SJCRH30 (cell line): Measurements from ENCODE around the gene CELF1. TPM values are rescaled to one million over a fixed set of nuclear protein-coding genes. Genes with fewer than 3 reads are reported as not detected.
A peak's percentile ranks its signal among the peaks of the same experiment; 100 is the strongest.

ENCODE experiments used
- DNase-seq, 2 experiments: peaks; one replicate each; pipeline ENCODE4 v3.0.0-alpha.2; 2015 to 2020
- H3K27ac ChIP-seq: fragments of 250-450 bp; sonication (Bioruptor Pico); 2 replicates; pipeline ENCODE4 v1.5.1; 2020; ENCODE audit warnings: mild to moderate bottlenecking, moderate library complexity
- H3K27me3 ChIP-seq: fragments of 250-450 bp; sonication (Bioruptor Pico); 2 replicates; pipeline ENCODE4 v1.5.1; 2020; ENCODE audit warnings: mild to moderate bottlenecking, moderate library complexity
- H3K36me3 ChIP-seq: fragments of 250-450 bp; sonication (Bioruptor Pico); 2 replicates; pipeline ENCODE4 v1.5.1; 2020; ENCODE audit warnings: mild to moderate bottlenecking, moderate library complexity
- H3K4me1 ChIP-seq: fragments of 250-450 bp; sonication (Bioruptor Pico); 2 replicates; pipeline ENCODE4 v1.5.1; 2020; ENCODE audit warnings: mild to moderate bottlenecking, moderate library complexity
- H3K4me3 ChIP-seq: fragments of 250-450 bp; sonication (Bioruptor Pico); 2 replicates; pipeline ENCODE4 v1.5.1; 2020; ENCODE audit warnings: mild to moderate bottlenecking, moderate library complexity
- H3K9me3 ChIP-seq: fragments of 250-450 bp; sonication (Bioruptor Pico); replicated peaks from 2 replicates; pipeline ENCODE4 v1.5.1; 2020; ENCODE audit warnings: mild to moderate bottlenecking, moderate library complexity
- total RNA-seq: library from RNA; depleted of rRNA; stranded (reverse); fragments of >200 nt; shearing (Covaris generic); gene quantifications from 2 replicates; pipeline ENCODE4 v1.2.3, GENCODE V29; 2014

Gene CELF1
- total RNA-seq, 1 experiment from 2014 or later = 108 TPM

DNA sequence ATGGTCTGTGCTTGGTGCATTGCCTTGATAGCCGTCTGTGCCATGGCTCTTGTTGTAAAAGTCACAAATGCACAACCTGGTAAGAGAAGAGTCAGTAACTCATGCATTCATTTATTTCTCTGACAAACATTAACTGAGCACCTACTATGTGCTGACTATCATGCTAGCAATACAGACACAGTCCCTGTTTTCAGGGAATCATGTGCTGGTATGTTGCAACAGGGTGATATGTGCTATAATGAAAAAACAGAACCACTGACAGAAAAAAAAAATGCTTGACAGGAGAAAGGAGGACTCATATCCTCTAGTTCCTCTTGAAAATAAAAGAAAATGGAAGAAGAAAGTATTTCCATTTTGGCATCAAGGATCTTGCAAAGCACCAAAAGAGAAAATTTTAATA lies 69.5 kb downstream of the CELF1 start:
- H3K27ac ChIP-seq = no peak overlapping the region
- no peaks in the 10 kb centered on the region for H3K27me3 ChIP-seq
- no peaks in the 10 kb centered on the region for H3K4me1 ChIP-seq
- no peak for DNase-seq
- peaks cover 90% of the 10 kb centered on the region for H3K36me3 ChIP-seq
- H3K9me3 ChIP-seq = no peaks in the 10 kb centered on the region
- no peak overlapping the region for H3K4me3 ChIP-seq

DNA sequence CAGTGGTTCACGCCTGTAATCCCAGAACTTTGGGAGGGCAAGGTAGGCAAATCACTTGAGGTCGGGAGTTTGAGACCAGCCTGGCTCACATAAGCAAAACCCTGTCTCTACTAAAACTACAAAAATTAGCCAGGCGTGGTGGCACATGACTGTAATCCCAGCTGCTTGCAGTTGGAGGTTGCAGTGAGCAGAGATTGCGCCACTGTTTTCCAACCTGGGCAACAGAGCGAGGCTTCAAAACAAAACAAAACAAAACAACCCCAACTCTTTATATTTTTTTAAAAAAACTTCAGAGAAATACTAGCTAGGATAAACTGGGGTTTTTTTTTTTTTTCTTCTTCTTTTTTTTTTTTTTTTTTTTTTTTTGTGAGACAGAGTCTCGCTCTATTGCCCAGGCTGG lies 72.2 kb downstream of the CELF1 start:
- H3K27me3 ChIP-seq = no peaks in the 10 kb centered on the region
- H3K4me1 ChIP-seq = no peaks in the 10 kb centered on the region
- DNase-seq = no peak
- H3K4me3 ChIP-seq = no peak overlapping the region
- peaks cover 90% of the 10 kb centered on the region for H3K36me3 ChIP-seq
- H3K9me3 ChIP-seq = no peaks in the 10 kb centered on the region
- no peak overlapping the region for H3K27ac ChIP-seq

DNA sequence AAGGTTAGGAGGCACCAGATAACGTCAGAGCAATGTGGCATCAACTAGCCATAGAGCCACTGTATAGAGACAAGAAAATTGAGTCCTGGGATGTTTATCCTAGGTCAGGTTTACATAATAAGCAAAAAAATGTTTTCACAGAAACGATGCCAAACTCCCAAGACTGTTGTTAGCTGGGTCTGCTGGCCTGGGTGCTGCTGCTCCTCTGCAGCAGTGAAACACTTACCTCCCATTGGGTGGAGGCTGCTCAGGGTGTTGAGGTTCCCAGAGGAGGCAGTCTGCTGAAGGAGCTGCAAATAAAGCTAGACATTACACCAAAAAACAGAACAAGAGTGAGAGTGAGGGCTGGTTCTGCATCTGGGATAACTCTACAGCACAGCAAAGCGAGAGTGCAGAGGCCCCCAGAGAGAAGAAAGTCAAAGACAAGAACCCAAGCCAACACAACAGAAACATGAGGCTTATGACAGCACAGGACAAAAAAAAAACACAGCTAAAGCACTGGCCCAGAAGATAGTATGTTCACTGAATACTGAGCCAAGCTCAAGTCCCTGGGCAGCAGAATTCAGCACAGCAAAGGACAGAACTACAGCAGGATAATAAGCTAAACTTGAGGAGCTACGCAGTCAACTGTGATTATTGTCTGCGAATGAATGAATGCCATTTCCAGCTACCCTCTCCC lies 74.1 kb downstream of the CELF1 start:
- Histone ChIP-seq H3K9me3 (no peaks in the 10 kb centered on the region), H3K27me3 (no peaks in the 10 kb centered on the region), H3K27ac (no peak overlapping the region), H3K4me3 (no peak overlapping the region), H3K4me1 (no peaks in the 10 kb centered on the region), H3K36me3 (peaks cover 92% of the 10 kb centered on the region)
- no peak for DNase-seq

DNA sequence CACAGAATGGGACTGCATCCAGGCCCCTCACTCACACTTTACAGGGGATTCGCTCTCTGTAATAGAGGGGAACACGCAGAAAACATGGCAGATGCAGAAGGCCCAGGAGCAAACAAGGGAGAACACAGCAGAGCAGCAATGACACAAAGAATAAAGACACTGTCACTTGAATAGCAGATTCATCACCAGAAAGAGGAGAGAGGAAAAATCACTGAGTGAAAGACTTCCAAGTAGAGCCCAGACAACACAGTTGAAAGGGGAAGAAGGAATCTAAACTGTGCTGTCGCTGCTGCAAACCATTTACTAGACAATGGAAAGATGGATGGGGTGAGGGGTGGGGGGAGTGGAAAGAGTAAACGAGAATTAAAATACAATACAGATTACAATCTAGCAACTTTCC lies 75.2 kb downstream of the CELF1 start:
- no peak for DNase-seq
- Histone ChIP-seq H3K4me3 (no peak overlapping the region), H3K4me1 (no peaks in the 10 kb centered on the region), H3K9me3 (no peaks in the 10 kb centered on the region), H3K27ac (no peak overlapping the region), H3K27me3 (no peaks in the 10 kb centered on the region), H3K36me3 (peaks cover 87% of the 10 kb centered on the region)

DNA sequence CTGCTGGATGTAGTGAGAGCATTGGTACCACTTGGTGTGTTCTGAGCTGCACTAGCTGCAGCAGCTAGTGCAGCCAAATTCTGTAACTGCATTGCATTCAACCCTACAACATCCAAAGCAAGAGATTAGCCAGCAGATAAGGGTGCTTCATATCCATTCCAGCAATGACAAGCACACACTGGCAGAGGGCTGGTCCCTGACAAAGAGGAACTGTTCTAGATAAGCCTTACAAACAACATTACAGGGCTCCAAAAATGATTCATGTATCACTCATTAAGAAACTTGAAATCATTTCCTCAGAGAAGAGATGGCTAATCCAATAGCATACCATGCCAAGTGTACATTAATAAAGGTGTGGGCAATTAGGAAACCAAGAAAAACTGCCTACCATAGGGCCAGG lies 75.6 kb downstream of the CELF1 start:
- no peaks in the 10 kb centered on the region for H3K9me3 ChIP-seq
- no peak for DNase-seq
- H3K4me3 ChIP-seq = no peak overlapping the region
- H3K36me3 ChIP-seq = peaks cover 87% of the 10 kb centered on the region
- H3K4me1 ChIP-seq = no peaks in the 10 kb centered on the region
- H3K27me3 ChIP-seq = no peaks in the 10 kb centered on the region
- no peak overlapping the region for H3K27ac ChIP-seq

DNA sequence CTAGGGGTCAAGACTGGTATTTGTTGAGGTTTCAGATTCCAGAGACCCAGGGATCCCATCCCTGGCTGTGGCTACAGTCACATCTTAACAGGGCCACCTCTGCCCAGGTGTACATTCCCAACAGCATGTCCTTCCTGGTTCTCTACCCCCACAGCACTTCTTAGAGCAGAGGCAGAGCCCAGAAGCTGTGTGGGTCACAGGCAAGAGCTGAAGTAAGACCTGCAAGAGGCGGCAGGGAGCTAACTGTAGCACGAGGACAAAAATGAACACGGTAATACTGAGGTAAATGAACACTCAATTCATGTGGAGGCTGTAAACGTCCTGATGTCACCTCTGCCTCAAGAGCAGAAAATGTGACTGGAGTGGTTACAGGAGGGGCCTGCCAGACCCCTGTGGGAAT lies 82.3 kb downstream of the CELF1 start:
- H3K4me1 ChIP-seq = no peaks in the 10 kb centered on the region
- no peaks in the 10 kb centered on the region for H3K9me3 ChIP-seq
- H3K36me3 ChIP-seq = peaks cover 71% of the 10 kb centered on the region
- no peak overlapping the region for H3K4me3 ChIP-seq
- H3K27me3 ChIP-seq = no peaks in the 10 kb centered on the region
- H3K27ac ChIP-seq = no peak overlapping the region
- DNase-seq = no peak

DNA sequence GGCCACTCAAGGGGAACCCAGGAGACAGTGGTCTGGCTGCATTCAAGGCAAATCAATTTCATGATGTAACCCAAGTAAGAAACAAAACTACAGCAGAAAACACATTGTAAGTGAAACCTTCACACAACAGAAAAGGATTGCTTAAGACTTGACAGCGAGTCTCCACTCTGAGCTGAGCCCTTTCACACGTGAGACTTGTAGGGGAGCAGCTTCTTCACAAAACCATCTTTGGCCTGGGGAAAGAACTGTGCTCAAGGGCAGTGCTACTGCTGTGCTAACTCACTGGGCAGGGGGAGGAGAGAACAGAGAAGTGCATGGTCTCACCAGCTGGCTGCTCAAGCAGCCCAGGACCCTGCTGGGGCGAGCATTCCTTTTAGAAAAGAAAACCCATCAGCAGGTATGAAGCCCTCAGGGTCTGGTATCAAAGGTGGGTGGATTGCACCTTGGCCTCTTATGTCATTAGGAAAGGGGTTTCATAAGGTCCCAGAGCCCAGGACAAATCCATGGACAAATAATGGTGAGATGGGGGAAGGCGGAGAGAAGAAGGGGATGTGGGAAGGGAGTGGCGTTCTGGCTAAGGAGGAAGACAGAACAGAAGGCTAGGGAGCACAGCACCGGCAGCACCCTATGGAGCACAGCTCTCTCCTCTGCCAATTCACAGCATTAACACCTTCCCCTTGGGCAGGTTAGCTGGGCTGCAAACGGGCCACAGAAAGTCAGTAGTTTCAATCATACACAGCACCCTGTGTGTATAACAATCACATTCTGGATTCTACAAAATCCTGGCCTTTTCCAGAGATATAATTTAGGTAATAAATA lies 83.4 kb downstream of the CELF1 start:
- H3K4me3 ChIP-seq = no peak overlapping the region
- H3K9me3 ChIP-seq = no peaks in the 10 kb centered on the region
- DNase-seq = no peak
- no peaks in the 10 kb centered on the region; the same call in 1 of the 2 replicates for H3K4me1 ChIP-seq
- H3K27me3 ChIP-seq = no peaks in the 10 kb centered on the region
- H3K27ac ChIP-seq = no peak overlapping the region
- H3K36me3 ChIP-seq = peaks cover 66% of the 10 kb centered on the region

DNA sequence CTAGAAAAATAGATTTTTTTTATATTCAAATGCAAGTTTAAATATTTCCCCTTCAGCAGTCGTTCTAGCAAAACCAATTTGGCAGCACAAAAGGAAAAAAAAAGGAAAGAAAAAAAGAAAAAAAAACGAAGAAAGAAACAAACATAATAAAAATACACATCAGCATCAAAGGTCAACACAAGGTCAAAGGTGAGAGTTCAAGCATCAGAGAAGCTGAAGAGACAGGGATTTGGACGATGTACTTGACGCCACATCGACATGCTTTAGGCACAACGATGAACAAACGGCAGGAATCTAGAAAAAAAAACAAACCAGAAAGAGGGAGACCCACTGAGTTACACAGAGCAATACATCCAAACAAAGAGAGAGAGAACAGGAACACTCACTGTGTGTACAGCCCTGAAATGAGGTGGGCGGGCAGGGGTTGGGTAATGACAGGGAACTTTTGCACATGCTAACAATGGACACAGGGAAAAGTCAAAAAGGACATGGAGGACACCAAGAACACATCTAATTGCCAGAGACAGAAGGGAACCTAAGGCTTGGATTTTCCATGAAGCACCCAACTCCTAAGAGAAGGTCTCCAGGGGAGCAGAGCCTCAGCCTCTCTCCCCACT lies 84.2 kb downstream of the CELF1 start:
- no peak for DNase-seq
- H3K27ac ChIP-seq = no peak overlapping the region
- no peaks in the 10 kb centered on the region for H3K9me3 ChIP-seq
- peaks cover 63% of the 10 kb centered on the region for H3K36me3 ChIP-seq
- no peak overlapping the region for H3K4me3 ChIP-seq
- H3K4me1 ChIP-seq = no peaks in the 10 kb centered on the region; the same call in 1 of the 2 replicates
- H3K27me3 ChIP-seq = no peaks in the 10 kb centered on the region

DNA sequence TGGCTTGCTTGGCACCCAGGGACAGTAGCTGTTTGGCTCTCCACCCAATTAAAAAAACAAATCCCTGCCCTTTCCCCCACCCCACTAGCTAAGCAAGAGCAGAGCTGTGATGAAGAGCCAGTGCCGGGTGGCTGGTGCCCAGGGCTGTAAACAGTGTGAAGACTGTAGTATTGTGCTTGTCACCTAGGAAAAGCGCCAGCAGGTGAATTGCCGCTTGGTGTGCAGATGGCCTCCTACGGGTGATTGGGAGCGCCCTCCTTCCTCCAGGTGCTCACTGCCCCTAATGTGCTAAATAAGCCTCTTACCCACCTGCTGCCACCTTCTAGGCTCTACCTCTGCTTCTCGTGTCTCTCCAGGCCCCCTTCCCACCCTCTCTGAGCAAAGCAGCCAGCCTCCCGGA lies 85.6 kb downstream of the CELF1 start:
- H3K9me3 ChIP-seq = no peaks in the 10 kb centered on the region
- no peak overlapping the region for H3K27ac ChIP-seq
- H3K4me3 ChIP-seq = no peak overlapping the region
- no peaks in the 10 kb centered on the region; the same call in 1 of the 2 replicates for H3K4me1 ChIP-seq
- peaks cover 53% of the 10 kb centered on the region for H3K36me3 ChIP-seq
- no peaks in the 10 kb centered on the region for H3K27me3 ChIP-seq
- DNase-seq = no peak

DNA sequence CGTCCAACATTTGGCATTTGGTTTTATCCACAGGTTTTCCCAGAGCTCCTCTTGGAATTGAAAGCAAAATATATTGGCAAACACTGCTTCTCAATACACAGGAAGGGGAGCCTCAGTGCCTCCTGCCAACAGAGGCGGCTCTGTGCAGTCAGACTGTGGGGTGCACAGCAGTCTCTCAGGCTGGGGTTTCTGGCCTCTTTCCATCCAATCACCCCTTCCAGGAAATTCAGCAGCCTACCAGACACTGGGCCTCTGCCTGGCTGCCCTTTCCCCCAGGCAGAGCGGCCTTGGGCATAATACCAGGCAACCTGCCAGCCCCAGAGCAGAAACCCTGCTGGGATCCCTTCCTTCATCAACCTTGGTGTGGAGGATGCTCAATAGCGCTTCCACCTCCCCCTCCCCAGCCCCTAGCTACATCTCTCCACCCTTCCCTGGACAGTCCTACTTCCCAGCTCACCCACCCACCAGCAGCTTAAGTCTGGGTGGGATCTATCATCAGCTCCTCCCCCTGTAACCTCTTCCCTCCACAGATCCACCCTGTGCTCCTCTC lies 86.2 kb downstream of the CELF1 start:
- Histone ChIP-seq H3K36me3 (peaks cover 47% of the 10 kb centered on the region), H3K4me1 (no peaks in the 10 kb centered on the region; the same call in 1 of the 2 replicates), H3K27ac (no peak overlapping the region), H3K4me3 (no peak overlapping the region), H3K27me3 (no peaks in the 10 kb centered on the region), H3K9me3 (no peaks in the 10 kb centered on the region)
- DNase-seq = peak in 1 of 2 experiments; percentile 24

DNA sequence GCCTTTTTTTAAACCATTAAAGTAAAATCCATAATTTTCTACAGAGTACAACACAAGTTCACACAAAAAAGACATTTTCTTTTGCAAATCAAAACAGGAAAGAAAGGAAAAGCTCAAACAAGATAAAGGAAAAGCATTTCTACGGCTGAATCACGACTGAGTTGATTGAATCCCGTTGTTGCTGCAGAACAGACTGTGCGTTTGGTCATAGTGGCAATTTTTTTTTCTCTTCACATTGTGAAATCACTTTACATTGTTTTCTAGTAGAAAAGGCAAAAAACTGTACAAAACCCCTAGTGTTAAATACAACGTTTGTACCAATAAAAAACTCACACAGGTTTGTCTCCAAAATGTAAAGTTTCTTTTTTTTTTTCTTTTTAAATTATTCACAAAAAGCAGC lies 86.7 kb downstream of the CELF1 start:
- no peaks in the 10 kb centered on the region; the same call in 1 of the 2 replicates for H3K4me1 ChIP-seq
- no peak for DNase-seq
- H3K27me3 ChIP-seq = no peaks in the 10 kb centered on the region
- peaks cover 41% of the 10 kb centered on the region for H3K36me3 ChIP-seq
- H3K4me3 ChIP-seq = no peak overlapping the region
- no peaks in the 10 kb centered on the region for H3K9me3 ChIP-seq
- no peak overlapping the region for H3K27ac ChIP-seq

DNA sequence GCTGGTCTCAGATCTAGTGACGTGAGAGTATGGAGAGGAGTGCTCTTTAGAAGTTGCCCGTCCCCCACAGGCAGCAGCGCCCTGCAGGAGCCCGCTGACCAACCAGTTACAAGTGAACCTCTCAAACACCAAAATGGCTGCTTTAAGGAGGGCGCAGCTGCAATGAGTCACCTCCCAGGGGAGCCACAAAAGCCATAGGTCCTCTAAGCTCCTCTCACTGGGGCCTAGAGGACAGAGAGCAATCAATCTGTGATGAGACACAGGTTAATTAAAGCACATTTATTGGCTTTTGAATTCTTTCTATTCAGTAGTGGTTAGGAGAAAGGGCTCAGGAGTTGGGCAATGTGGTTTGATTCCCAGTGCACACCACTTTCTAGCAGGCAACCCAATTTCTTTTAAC lies 88.4 kb downstream of the CELF1 start:
- DNase-seq = peak; percentile 49 to 62
- H3K4me1 ChIP-seq = no peaks in the 10 kb centered on the region; the same call in 1 of the 2 replicates
- H3K9me3 ChIP-seq = no peaks in the 10 kb centered on the region
- no peaks in the 10 kb centered on the region for H3K27me3 ChIP-seq
- no peak overlapping the region for H3K27ac ChIP-seq
- H3K36me3 ChIP-seq = peaks cover 24% of the 10 kb centered on the region
- no peak overlapping the region for H3K4me3 ChIP-seq

DNA sequence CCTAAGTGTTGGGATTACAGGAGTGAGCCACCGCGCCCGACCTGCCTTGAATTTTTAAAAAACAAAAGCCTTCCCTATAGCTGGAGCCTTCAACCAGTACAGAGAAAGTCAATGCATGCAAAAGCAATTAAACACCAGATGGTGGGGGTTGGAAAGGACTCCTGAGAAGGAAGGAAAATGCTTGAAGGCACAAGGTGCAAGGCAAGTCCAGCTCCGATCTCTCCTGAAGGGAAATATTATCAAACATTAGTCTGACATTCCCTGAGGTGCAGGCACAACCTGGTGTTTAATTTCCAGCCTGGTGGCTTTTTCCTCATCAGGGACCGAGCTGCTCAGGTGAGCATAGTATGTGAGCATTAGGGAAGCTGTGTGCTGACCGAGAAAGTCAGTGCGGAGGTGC lies 91.1 kb downstream of the CELF1 start:
- Histone ChIP-seq H3K36me3 (peaks cover 8% of the 10 kb centered on the region), H3K27me3 (no peaks in the 10 kb centered on the region), H3K4me1 (no peaks in the 10 kb centered on the region; the same call in 1 of the 2 replicates), H3K9me3 (no peaks in the 10 kb centered on the region), H3K27ac (no peak overlapping the region), H3K4me3 (no peak overlapping the region)
- no peak for DNase-seq

DNA sequence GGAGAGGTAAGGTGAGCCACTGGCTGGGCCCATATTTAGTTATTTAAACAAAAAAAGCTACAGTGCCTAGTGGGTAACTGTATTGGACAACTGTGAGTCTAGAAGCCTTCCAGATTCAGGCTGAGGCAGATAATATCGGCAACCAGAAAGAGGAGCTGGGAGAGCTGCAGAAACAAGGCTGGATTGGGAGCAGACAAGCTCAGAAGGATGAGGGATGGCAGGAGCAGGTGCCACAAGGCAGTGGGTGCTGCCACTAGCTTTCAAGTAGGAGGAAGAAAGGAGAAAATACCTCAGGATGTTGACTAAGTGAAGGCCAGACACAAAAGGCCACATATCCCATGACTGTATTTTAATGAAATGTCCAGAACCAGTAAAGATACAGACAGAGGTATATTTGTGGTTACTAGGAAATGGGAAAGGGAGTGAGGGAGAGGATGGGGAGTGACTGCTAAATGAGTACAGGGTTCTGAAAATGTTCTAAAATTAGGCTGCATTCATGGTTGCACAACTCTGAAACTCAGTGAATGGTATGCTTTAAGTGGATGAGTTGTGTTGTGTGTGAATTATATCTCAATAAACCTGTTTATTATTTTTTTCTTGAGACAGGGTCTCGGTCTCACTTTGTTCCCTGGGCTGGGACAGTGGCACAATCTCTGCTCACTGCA lies 92.2 kb downstream of the CELF1 start:
- no peaks in the 10 kb centered on the region; the same call in 1 of the 2 replicates for H3K4me1 ChIP-seq
- no peak overlapping the region for H3K4me3 ChIP-seq
- peaks cover 8% of the 10 kb centered on the region for H3K36me3 ChIP-seq
- no peak for DNase-seq
- H3K27ac ChIP-seq = no peak overlapping the region
- no peaks in the 10 kb centered on the region for H3K9me3 ChIP-seq
- H3K27me3 ChIP-seq = no peaks in the 10 kb centered on the region
